Mesothelial cell of epicardium (in vitro differentiated cells): ENCODE results near the gene RNU1-2. TPM values are rescaled to one million over a fixed set of nuclear protein-coding genes. Genes with fewer than 3 reads are reported as not detected.
"Not testable (repeated sequence)": the region's sequence is repeated elsewhere in the genome, so short reads cannot be mapped to it uniquely, and the experiment has no call there.

Experiments
- DNase-seq, 2 experiments: peaks; one replicate each; pipeline ENCODE4 v3.0.0; 2021; ENCODE audit warnings: low spot score in 2 of 2; ENCODE audit not compliant: unreplicated experiment in 2 of 2
- H3K27ac Mint-ChIP-seq: 2 replicates; pipeline ENCODE4 v1.8.0; 2021; ENCODE audit warnings: mixed read lengths
- H3K27me3 Mint-ChIP-seq: 2 replicates; pipeline ENCODE4 v1.8.0; 2021; ENCODE audit warnings: low read depth, mixed read lengths
- H3K36me3 Mint-ChIP-seq: 2 replicates; pipeline ENCODE4 v1.8.0; 2021; ENCODE audit warnings: mixed read lengths
- H3K4me1 Mint-ChIP-seq: 2 replicates; pipeline ENCODE4 v1.8.0; 2021; ENCODE audit warnings: mixed read lengths
- H3K4me3 Mint-ChIP-seq: 2 replicates; pipeline ENCODE4 v1.8.0; 2021; ENCODE audit warnings: mild to moderate bottlenecking, moderate library complexity, mixed read lengths
- H3K9me3 Mint-ChIP-seq: 2 replicates; pipeline ENCODE4 v1.8.0; 2021; ENCODE audit warnings: mixed read lengths
- CTCF ChIP-seq: fragments of 200-600 bp; sonication (generic); IDR thresholded peaks from one replicate; pipeline ENCODE4 v1.5.0; 2021; ENCODE audit warnings: antibody characterized with exemption; ENCODE audit not compliant: unreplicated experiment
- total RNA-seq: library from RNA; stranded (reverse); gene quantifications from 3 replicates; pipeline ENCODE4 v1.2.1, GENCODE V29; 2021

Gene RNU1-2
- total RNA-seq, 1 donor from 2014 or later: 3,945 TPM

DNA sequence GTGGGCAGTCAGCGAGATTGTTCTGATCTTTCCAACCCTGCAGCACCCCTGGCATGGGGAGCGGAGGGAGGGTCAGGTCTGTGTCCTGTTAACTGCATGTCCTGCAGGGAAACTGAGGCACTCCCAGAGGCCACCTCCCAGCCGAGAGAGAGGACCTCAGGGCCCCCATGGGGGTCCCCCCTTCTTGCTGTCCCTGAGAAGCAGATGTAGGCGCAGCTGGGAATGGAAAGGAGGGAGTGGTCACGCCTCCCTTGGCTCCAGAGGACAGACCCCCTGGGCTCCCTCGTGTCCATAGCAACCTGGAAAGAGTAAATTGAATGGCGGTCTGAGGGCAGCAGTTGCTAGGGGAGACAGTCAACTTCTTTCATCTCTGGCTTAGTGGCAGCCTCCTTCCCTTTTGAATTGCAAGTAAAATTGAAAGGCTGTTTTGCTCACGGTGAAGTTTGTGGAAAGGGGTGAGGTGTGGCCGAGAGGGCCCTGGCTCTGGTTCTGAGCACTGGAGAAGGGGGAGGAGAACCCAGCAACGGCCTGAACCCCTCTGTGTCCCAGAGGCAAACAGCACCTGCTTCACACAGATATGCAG lies 30.8 kb downstream of the RNU1-2 start:
- peaks cover 6% of the 10 kb centered on the region for H3K36me3 Mint-ChIP-seq
- H3K4me1 Mint-ChIP-seq: peaks cover 14% of the 10 kb centered on the region
- DNase-seq: no peak
- no peak for TF ChIP-seq CTCF
- no peaks in the 10 kb centered on the region for H3K9me3 Mint-ChIP-seq
- no peaks in the 10 kb centered on the region for H3K27me3 Mint-ChIP-seq
- H3K27ac Mint-ChIP-seq: peak overlapping the region; percentile 35
- H3K4me3 Mint-ChIP-seq: no peak overlapping the region

DNA sequence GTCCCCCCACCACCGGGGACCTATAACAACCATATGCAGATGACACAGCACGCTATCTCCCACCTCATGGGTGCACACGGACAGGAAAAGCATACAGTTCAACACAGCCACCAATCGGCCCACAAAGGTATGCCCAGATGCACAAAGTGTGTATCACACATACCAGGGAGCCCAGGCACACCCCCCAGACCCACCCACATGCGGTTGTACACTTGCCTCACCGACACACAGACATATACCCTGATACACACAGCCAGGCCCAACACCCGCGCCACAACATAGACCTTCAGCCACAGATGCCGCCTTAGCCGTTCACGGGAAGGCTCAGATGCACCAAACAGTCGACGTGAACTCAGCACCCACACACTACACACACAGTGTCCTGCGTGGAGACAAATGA lies 31.5 kb downstream of the RNU1-2 start:
- no peak for DNase-seq
- no peak overlapping the region for H3K27ac Mint-ChIP-seq
- no peak for TF ChIP-seq CTCF
- H3K4me1 Mint-ChIP-seq: peaks cover 11% of the 10 kb centered on the region
- H3K9me3 Mint-ChIP-seq: no peaks in the 10 kb centered on the region
- peaks cover 7% of the 10 kb centered on the region for H3K36me3 Mint-ChIP-seq
- H3K4me3 Mint-ChIP-seq: no peak overlapping the region
- H3K27me3 Mint-ChIP-seq: no peaks in the 10 kb centered on the region

- no peak for TF ChIP-seq CTCF
- Mint-ChIP-seq H3K27me3 (no peaks in the 10 kb centered on the region), H3K9me3 (no peaks in the 10 kb centered on the region), H3K4me1 (peaks cover 11% of the 10 kb centered on the region), H3K36me3 (peaks cover 9% of the 10 kb centered on the region), H3K4me3 (no peak overlapping the region), H3K27ac (no peak overlapping the region)
- no peak for DNase-seq
Observed at GRCh38 chr1:16927711-16928485, 32.1 kb downstream of the RNU1-2 start.

GRCh38 chr1:16929146-16930041 lies 33.6 kb downstream of the RNU1-2 start:
- not testable (repeated sequence) for H3K4me3 Mint-ChIP-seq, H3K4me1 Mint-ChIP-seq, DNase-seq, H3K9me3 Mint-ChIP-seq, H3K36me3 Mint-ChIP-seq, H3K27ac Mint-ChIP-seq, H3K27me3 Mint-ChIP-seq

DNA sequence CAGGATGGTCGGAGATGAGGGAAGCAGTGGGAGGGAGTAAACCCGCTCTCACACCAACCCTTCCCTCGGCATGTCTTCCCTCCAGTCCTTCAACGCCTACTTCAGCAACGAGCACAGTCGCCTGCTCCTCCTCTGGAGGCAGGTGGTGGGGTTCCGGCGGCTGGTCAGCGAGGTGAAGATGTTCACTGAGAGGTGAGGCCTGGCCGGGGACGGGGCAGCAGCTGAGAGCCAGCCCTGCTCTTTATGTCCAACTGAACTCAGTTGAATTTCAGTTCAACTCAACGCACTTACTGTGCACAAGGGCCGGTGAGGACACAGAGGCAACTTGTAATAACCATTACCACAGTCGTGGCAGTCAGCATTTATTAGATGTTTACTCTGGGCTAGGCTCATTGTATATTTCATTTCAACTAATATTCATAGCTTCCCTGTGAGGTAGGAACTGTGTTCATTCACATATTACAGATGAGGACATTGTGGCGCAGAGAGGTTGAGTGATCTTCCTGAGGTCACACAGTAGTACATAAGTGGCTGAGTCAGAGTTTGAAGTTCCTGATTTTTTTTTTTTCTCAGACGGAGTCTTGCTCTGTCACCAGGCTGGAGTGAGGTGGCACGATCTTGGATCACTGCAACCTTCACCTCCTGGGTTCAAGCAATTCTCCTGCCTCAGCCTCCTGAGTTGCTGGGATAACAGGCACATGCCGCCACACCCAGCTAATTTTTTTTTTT lies 35.6 kb downstream of the RNU1-2 start:
- not testable (repeated sequence) for H3K4me1 Mint-ChIP-seq, H3K9me3 Mint-ChIP-seq, DNase-seq, H3K4me3 Mint-ChIP-seq, H3K27me3 Mint-ChIP-seq, H3K27ac Mint-ChIP-seq
- peaks cover 11% of the 10 kb centered on the region for H3K36me3 Mint-ChIP-seq

- H3K27ac Mint-ChIP-seq, H3K4me1 Mint-ChIP-seq, H3K27me3 Mint-ChIP-seq, H3K4me3 Mint-ChIP-seq, DNase-seq, H3K9me3 Mint-ChIP-seq: not testable (repeated sequence)
- H3K36me3 Mint-ChIP-seq: peaks cover 11% of the 10 kb centered on the region
Observed at GRCh38 chr1:16933945-16934344, 38.2 kb downstream of the RNU1-2 start.

DNA sequence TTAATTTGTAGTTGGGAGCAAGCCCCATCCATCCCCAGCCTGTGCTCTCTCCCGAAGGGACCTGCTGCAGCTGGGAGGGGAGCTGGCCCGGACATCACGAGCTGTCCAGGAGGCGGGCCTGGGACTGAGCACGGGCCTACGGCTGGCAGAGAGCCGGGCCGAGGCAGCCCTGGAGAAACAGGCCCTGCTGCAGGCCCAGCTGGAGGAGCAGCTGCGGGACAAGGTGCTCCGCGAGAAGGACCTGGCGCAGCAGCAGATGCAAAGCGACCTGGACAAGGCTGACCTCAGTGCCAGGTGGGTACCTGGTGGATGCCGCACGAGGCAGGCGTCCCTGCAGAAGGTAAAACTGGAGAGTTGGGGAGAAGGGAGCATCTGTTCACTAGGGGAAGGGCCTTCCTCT lies 40.8 kb downstream of the RNU1-2 start:
- not testable (repeated sequence) for H3K4me3 Mint-ChIP-seq, H3K36me3 Mint-ChIP-seq, DNase-seq

More for the DNA sequence above, 40.8 kb downstream of the RNU1-2 start:
- not testable (repeated sequence) for H3K9me3 Mint-ChIP-seq, H3K27me3 Mint-ChIP-seq, H3K27ac Mint-ChIP-seq, H3K4me1 Mint-ChIP-seq
